Fibroblast of skin of scalp (primary cell): ENCODE results near the gene LHFPL6.

Source experiments
- DNase-seq: peaks from one replicate; pipeline ENCODE4 v3.0.0-alpha.2; 2013

The LHFPL6 gene

GRCh38 chr13:39509616-39510315 is 93.2 kb downstream of the LHFPL6 start:
- DNase-seq, result no peak

GRCh38 chr13:39506559-39507390 is 96.2 kb downstream of the LHFPL6 start:
- DNase-seq, result peak; percentile 12

- DNase-seq, result no peak
These were observed 97.8 kb downstream of the LHFPL6 start for GRCh38 chr13:39505151-39505550.

- DNase-seq, result no peak
These were observed 99.9 kb downstream of the LHFPL6 start for GRCh38 chr13:39503048-39503447.

GRCh38 chr13:39501702-39502324 is 101.2 kb downstream of the LHFPL6 start:
- no peak for DNase-seq

GRCh38 chr13:39499604-39500003 is 103.4 kb downstream of the LHFPL6 start:
- DNase-seq, result no peak

- no peak for DNase-seq
These were observed 104.4 kb downstream of the LHFPL6 start for GRCh38 chr13:39498471-39499114.

GRCh38 chr13:39496506-39496905 is 106.5 kb downstream of the LHFPL6 start:
- DNase-seq, result no peak

- DNase-seq, result no peak
These were observed 108.4 kb downstream of the LHFPL6 start for GRCh38 chr13:39494633-39495032.

GRCh38 chr13:39494006-39494405 is 109.0 kb downstream of the LHFPL6 start:
- DNase-seq, result no peak

- no peak for DNase-seq
These were observed 112.9 kb downstream of the LHFPL6 start for GRCh38 chr13:39490136-39490535.

- no peak for DNase-seq
These were observed 116.2 kb downstream of the LHFPL6 start for GRCh38 chr13:39486758-39487157.

- DNase-seq, result peak; percentile 14
These were observed 117.7 kb downstream of the LHFPL6 start for GRCh38 chr13:39485314-39485700.

GRCh38 chr13:39484506-39485313 is 118.3 kb downstream of the LHFPL6 start:
- peak; percentile 54 for DNase-seq

GRCh38 chr13:39483326-39483725 is 119.7 kb downstream of the LHFPL6 start:
- peak; percentile 22 for DNase-seq

- no peak for DNase-seq
These were observed 121.5 kb downstream of the LHFPL6 start for GRCh38 chr13:39481491-39481890.

GRCh38 chr13:39474600-39474999 is 128.4 kb downstream of the LHFPL6 start:
- no peak for DNase-seq

- DNase-seq, result no peak
These were observed 133.3 kb downstream of the LHFPL6 start for GRCh38 chr13:39469676-39470075.

GRCh38 chr13:39468306-39468705 is 134.7 kb downstream of the LHFPL6 start:
- DNase-seq, result no peak

GRCh38 chr13:39463611-39464010 is 139.4 kb downstream of the LHFPL6 start:
- peak; percentile 10 for DNase-seq

GRCh38 chr13:39462906-39463305 is 140.1 kb downstream of the LHFPL6 start:
- no peak for DNase-seq

GRCh38 chr13:39462428-39462827 is 140.6 kb downstream of the LHFPL6 start:
- peak; percentile 8 for DNase-seq
